Measurements from ENCODE around the gene MSH6.
"Not testable (repeated sequence)": the region's sequence is repeated elsewhere in the genome, so short reads cannot be mapped to it uniquely, and the experiment has no call there.

The MSH6 gene

DNA sequence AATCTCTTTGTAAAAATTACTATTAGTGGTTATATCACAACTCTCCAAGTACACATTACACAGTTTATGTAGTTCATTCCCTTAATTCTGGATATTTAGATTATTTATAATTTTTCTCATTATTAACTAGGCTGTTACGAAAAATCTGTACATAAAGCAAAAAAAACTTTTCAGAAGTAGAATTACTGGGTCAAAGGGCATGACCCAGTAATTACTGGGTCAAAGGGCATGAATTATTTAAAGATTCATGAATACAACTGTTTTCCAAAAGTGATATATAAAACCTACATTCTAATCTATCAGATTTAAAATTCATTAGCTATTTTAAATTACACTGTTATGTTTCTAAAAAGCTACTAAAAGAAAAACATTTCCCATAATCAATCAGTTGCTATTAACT, 55.3 kb downstream of the MSH6 start:
- no peak for DNase-seq (ENCODE audit: extremely low spot score)
- TF ChIP-seq, protein P1, sequence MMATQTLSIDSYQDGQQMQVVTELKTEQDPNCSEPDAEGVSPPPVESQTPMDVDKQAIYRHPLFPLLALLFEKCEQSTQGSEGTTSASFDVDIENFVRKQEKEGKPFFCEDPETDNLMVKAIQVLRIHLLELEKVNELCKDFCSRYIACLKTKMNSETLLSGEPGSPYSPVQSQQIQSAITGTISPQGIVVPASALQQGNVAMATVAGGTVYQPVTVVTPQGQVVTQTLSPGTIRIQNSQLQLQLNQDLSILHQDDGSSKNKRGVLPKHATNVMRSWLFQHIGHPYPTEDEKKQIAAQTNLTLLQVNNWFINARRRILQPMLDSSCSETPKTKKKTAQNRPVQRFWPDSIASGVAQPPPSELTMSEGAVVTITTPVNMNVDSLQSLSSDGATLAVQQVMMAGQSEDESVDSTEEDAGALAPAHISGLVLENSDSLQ (IDR thresholded peaks at IDR 0.05): no peak
- TF ChIP-seq BHLHE40 (IDR thresholded peaks at IDR 0.05; ENCODE audit: borderline replicate concordance) (no peak), ZNF384 (IDR thresholded peaks at IDR 0.05) (no peak), HDGF (IDR thresholded peaks at IDR 0.05; ENCODE audit: borderline replicate concordance) (no peak), SP1 (IDR thresholded peaks at IDR 0.05) (no peak)
- ChIA-PET POLR2A (no interaction called here), CTCF (interaction anchor here (0.6 kb wide), 1 partner anchor 16 kb away, joined by 3 read pairs; no protein-coding TSS in a partner anchor)

DNA sequence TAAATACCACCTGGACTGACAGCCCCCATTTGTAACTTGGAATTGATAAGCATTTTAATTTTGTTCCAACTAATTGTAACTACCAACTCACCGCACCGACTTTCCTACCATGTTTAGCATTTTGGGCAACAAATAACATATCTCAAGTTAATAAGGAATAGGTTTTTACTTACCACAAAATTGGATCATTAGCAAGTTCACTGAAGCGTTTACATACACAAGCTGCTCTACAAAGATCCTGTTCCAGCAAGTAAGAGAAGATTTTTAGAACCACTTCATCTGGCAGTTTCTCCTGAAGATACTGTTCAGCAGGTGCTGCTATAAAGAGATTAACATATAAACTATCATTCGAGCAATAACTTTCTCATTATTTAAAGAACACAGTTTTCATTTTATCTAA, 55.7 kb downstream of the MSH6 start:
- ChIA-PET CTCF (no interaction called here), POLR2A (no interaction called here)
- TF ChIP-seq SUZ12 (IDR thresholded peaks at IDR 0.05) (no peak), TARDBP (IDR thresholded peaks at IDR 0.05) (no peak), FOXK2 (IDR thresholded peaks at IDR 0.05) (no peak), L3MBTL2 (conservative IDR thresholded peaks at IDR 0.05) (no peak), FOXA1 (IDR thresholded peaks at IDR 0.05) (no peak), LEF1 (IDR thresholded peaks at IDR 0.05; ENCODE audit: borderline replicate concordance) (no peak)
- DNase-seq (ENCODE audit: extremely low spot score): no peak

DNA sequence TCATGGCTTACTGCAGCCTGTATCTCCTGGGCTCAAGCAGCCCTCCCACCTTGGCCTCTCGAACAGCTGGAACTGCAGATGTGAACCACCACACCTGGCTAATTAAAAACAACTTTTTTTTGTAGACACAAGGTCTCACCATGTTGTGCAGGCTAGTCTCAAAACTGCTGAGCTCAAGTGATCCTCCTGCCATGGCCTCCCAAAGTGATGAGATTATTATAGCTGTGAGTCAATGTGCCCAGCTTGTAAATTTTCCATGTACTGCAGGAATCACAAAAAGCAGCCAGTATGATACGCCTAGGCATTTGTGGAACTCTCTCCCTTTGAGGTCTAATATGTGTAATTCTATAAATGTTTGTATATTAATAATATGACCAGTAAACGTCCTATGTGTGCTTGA, 59.9 kb downstream of the MSH6 start:
- CTCF ChIA-PET: no interaction called here
- POLR2A ChIA-PET: interaction anchor here (0.9 kb wide), 1 partner anchor 60 kb away, joined by 3 read pairs; the partner anchor contains the start of gene MSH6
- TF ChIP-seq TARDBP (IDR thresholded peaks at IDR 0.05) (no peak), ELF4 (IDR thresholded peaks at IDR 0.05) (no peak), ARNT (IDR thresholded peaks at IDR 0.05) (no peak), SUZ12 (IDR thresholded peaks at IDR 0.05) (no peak), LEF1 (IDR thresholded peaks at IDR 0.05; ENCODE audit: borderline replicate concordance) (no peak), L3MBTL2 (conservative IDR thresholded peaks at IDR 0.05) (no peak), ZNF384 (IDR thresholded peaks at IDR 0.05) (no peak), FOXK2 (IDR thresholded peaks at IDR 0.05) (no peak), FOXM1 (IDR thresholded peaks at IDR 0.05; ENCODE audit: borderline replicate concordance) (no peak), HDGF (IDR thresholded peaks at IDR 0.05; ENCODE audit: borderline replicate concordance) (no peak), CTBP1 (IDR thresholded peaks at IDR 0.05; ENCODE audit: borderline replicate concordance) (no peak), SP1 (IDR thresholded peaks at IDR 0.05) (no peak), NFRKB (IDR thresholded peaks at IDR 0.05) (no peak)
- TF ChIP-seq, protein P1 (IDR thresholded peaks at IDR 0.05): no peak
- no peak for DNase-seq (ENCODE audit: extremely low spot score)

DNA sequence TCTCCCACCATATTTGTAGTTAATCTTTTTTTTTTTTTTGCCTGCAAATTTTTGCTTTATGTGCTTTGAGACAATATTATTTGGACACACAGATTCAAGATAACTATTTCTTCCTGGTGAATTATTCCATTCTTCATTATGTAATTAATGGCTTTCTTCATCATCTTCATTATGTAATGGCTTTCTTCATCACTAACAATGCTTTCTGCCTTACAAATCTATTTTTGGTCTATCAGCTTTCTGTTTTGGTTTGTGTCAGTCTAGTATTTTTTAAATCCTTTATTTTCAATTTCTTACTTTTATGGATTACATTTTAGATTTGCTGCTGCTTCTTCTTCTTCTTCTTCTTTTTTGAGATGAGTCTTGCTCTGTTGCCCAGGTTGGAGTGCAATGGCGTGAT, 60.5 kb downstream of the MSH6 start:
- TF ChIP-seq SUZ12 (IDR thresholded peaks at IDR 0.05): no peak
- TF ChIP-seq LEF1 (IDR thresholded peaks at IDR 0.05; ENCODE audit: borderline replicate concordance): no peak
- TF ChIP-seq BHLHE40 (IDR thresholded peaks at IDR 0.05; ENCODE audit: borderline replicate concordance): no peak
- TF ChIP-seq L3MBTL2 (conservative IDR thresholded peaks at IDR 0.05): no peak
- no peak for TF ChIP-seq FOXK2 (IDR thresholded peaks at IDR 0.05)
- TF ChIP-seq, protein P1 (IDR thresholded peaks at IDR 0.05): no peak
- TF ChIP-seq ARNT (IDR thresholded peaks at IDR 0.05): no peak
- no peak for TF ChIP-seq CTBP1 (IDR thresholded peaks at IDR 0.05; ENCODE audit: borderline replicate concordance)
- TF ChIP-seq TARDBP (IDR thresholded peaks at IDR 0.05): no peak
- TF ChIP-seq ELF4 (IDR thresholded peaks at IDR 0.05): no peak
- TF ChIP-seq NFRKB (IDR thresholded peaks at IDR 0.05): no peak
- DNase-seq (ENCODE audit: extremely low spot score): no peak
- ChIA-PET CTCF (no interaction called here), POLR2A (interaction anchor here (0.9 kb wide), 1 partner anchor 61 kb away, joined by 3 read pairs; the partner anchor contains the start of gene MSH6)

DNA sequence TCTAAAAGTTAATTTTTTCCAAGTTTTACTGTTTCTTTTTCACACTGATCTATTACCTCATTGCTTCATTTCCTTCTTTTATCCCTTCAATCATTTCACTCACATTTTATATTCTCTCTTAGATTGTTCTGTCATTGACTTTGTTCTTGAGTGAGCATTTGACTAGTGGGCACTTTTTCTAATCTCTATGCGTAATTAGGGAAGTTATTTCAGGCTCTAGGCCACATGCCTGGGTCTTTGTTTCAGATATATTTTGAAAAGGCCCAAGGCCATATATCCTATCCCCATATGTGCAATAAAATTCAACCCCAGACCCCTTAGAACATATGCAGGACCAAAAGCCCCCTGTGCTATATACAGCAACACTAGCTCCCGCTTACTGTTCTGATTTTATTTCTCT, 61.2 kb downstream of the MSH6 start:
- CTCF ChIA-PET: no interaction called here

DNA sequence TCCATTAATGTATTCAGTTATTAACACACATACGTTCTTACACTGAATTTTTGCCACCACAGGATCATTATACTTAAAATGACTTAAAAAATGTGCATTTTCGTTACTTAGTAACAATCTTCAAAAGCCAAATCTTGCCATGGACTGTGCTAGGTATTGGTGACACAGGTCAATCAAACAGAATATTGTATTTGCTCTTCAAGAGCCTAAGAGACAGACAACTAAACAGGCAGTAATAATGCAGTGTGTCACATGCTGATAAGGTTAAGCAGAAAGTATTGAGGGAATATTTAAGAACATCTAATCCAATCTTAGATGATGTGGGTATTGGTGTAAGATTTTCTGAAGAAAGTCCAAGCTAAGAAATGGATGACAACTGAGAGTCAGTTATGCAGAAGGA, 66.4 kb downstream of the MSH6 start:
- POLR2A ChIA-PET: no interaction called here
- no peak for DNase-seq (ENCODE audit: extremely low spot score)
- no peak for TF ChIP-seq FOXM1 (IDR thresholded peaks at IDR 0.05; ENCODE audit: borderline replicate concordance)
- CTCF ChIA-PET: no interaction called here

More for the DNA sequence above, 61.2 kb downstream of the MSH6 start:
- DNase-seq (ENCODE audit: extremely low spot score): no peak
- TF ChIP-seq SUZ12 (IDR thresholded peaks at IDR 0.05) (no peak), HDGF (IDR thresholded peaks at IDR 0.05; ENCODE audit: borderline replicate concordance) (no peak), LEF1 (IDR thresholded peaks at IDR 0.05; ENCODE audit: borderline replicate concordance) (no peak), FOXK2 (IDR thresholded peaks at IDR 0.05) (no peak), FOXA1 (IDR thresholded peaks at IDR 0.05) (no peak), ARNT (IDR thresholded peaks at IDR 0.05) (no peak), ZNF384 (IDR thresholded peaks at IDR 0.05) (no peak), FOXM1 (IDR thresholded peaks at IDR 0.05; ENCODE audit: borderline replicate concordance) (no peak), BHLHE40 (IDR thresholded peaks at IDR 0.05; ENCODE audit: borderline replicate concordance) (no peak), ELF4 (IDR thresholded peaks at IDR 0.05) (no peak), L3MBTL2 (conservative IDR thresholded peaks at IDR 0.05) (no peak), SP1 (IDR thresholded peaks at IDR 0.05) (no peak), TARDBP (IDR thresholded peaks at IDR 0.05) (no peak), NFRKB (IDR thresholded peaks at IDR 0.05) (no peak)
- POLR2A ChIA-PET: no interaction called here

DNA sequence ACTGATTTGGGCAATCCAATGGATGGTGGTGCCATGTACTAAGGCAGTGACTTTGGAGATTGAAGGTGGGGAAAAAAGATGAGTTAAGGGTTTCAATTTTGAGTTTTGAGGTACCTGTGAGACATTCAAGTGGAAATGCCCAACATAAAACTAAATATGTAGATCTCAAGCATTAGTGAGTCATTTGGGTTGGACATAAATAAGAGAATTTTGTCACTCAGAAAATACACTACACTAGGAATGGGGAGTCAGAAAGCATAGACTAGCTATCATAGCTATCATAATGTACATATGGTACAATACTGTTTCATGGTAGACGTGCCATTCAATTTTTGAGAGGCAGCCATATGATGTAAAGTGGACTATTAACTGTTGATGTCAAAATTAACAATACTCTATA, 67.3 kb downstream of the MSH6 start:
- no peak for DNase-seq (ENCODE audit: extremely low spot score)
- ChIA-PET CTCF (no interaction called here), POLR2A (no interaction called here)
- no peak for TF ChIP-seq HDGF (IDR thresholded peaks at IDR 0.05; ENCODE audit: borderline replicate concordance)
- no peak for TF ChIP-seq ARNT (IDR thresholded peaks at IDR 0.05)
- no peak for TF ChIP-seq L3MBTL2 (conservative IDR thresholded peaks at IDR 0.05)
- TF ChIP-seq ZNF384 (IDR thresholded peaks at IDR 0.05): no peak
- TF ChIP-seq, protein P1 (IDR thresholded peaks at IDR 0.05): no peak
- no peak for TF ChIP-seq LEF1 (IDR thresholded peaks at IDR 0.05; ENCODE audit: borderline replicate concordance)
- TF ChIP-seq FOXM1 (IDR thresholded peaks at IDR 0.05; ENCODE audit: borderline replicate concordance): no peak

DNA sequence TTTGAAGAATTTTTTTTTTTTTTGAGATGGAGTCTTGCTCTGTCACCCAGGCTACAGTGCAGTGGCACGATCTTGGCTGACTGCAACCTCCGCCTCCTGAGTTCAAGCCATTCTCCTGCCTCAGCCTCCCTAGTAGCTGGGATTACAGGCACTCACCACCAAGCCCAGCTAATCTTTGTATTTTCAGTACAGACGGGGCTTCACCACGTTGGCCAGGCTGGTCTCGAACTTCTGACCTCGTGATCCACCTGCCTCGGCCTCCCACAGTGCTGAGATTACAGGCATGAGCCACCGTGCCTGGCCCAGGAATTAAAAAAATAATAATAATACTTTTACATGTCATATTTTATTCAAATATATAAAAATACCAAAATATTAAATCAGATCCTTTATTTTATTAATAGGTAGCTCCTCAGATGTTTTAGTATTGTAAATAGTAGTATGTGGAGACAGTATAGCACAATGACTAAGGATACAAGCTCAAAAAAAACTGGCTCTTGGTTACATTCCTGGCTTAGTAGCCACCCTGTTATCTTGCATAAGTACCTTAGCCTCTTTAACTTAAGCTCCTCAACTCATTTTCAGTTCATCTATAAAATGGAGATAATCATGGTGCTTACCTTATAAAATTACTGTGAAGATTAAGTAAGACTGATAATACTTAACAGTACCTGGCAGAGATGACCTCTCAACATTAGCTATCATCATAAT, 70.3 kb downstream of the MSH6 start:
- POLR2A ChIA-PET; DNase-seq (ENCODE audit: extremely low spot score); CTCF ChIA-PET: not testable (repeated sequence)

All from HEK293T (cell line).